Endothelial cell (in vitro differentiated cells): ENCODE measurements around the gene CCDC126. TPM values are rescaled to one million over a fixed set of nuclear protein-coding genes. Genes with fewer than 3 reads are reported as not detected.

Source experiments
- DNase-seq: peaks from one replicate; pipeline ENCODE4 v3.0.0; 2021; ENCODE audit warnings: low spot score
- H3K27ac Mint-ChIP-seq: one replicate; pipeline ENCODE4 v1.8.0; 2021; ENCODE audit warnings: mixed read lengths, inconsistent platforms; ENCODE audit not compliant: unreplicated experiment
- H3K27me3 Mint-ChIP-seq: one replicate; pipeline ENCODE4 v1.8.0; 2021; ENCODE audit warnings: mild to moderate bottlenecking, moderate library complexity, mixed read lengths, inconsistent platforms; ENCODE audit not compliant: unreplicated experiment
- H3K36me3 Mint-ChIP-seq: one replicate; pipeline ENCODE4 v1.8.0; 2021; ENCODE audit warnings: mild to moderate bottlenecking, low read depth, mixed read lengths, inconsistent platforms; ENCODE audit not compliant: unreplicated experiment
- H3K4me1 Mint-ChIP-seq: one replicate; pipeline ENCODE4 v1.8.0; 2021; ENCODE audit warnings: mild to moderate bottlenecking, mixed read lengths, inconsistent platforms; ENCODE audit not compliant: unreplicated experiment
- H3K4me3 Mint-ChIP-seq: one replicate; pipeline ENCODE4 v1.8.0; 2021; ENCODE audit warnings: mild to moderate bottlenecking, mixed read lengths, inconsistent platforms; ENCODE audit not compliant: unreplicated experiment
- H3K9me3 Mint-ChIP-seq: one replicate; pipeline ENCODE4 v1.8.0; 2021; ENCODE audit warnings: mixed read lengths, inconsistent platforms; ENCODE audit not compliant: unreplicated experiment
- CTCF ChIP-seq: fragments of 200-600 bp; sonication (generic); IDR thresholded peaks from one replicate; pipeline ENCODE4 v1.5.0; 2021; ENCODE audit warnings: antibody characterized with exemption; ENCODE audit not compliant: unreplicated experiment
- total RNA-seq: library from RNA; stranded (reverse); fragmentation: NEBNext Ultra II Directional; extraction: Animal tissue kit (Norgen Biotek cat#: 25700); gene quantifications from one replicate; pipeline ENCODE4 v1.2.1, GENCODE V29; 2021; ENCODE audit not compliant: unreplicated experiment

The CCDC126 gene
- total RNA-seq, 1 donor from 2014 or later = 10.2 TPM

- no peak overlapping the region for H3K4me3 Mint-ChIP-seq
Measured at GRCh38 chr7:23685731-23686130, 88.5 kb downstream of the CCDC126 start.

GRCh38 chr7:23687011-23687410 lies 89.8 kb downstream of the CCDC126 start:
- Mint-ChIP-seq H3K9me3 (no peaks in the 10 kb centered on the region), H3K36me3 (no peaks in the 10 kb centered on the region), H3K27ac (no peak overlapping the region), H3K4me3 (no peak overlapping the region), H3K27me3 (no peaks in the 10 kb centered on the region), H3K4me1 (no peaks in the 10 kb centered on the region)
- no peak for TF ChIP-seq CTCF
- no peak for DNase-seq

More at GRCh38 chr7:23685731-23686130, 88.5 kb downstream of the CCDC126 start:
- peaks cover 4% of the 10 kb centered on the region for H3K27me3 Mint-ChIP-seq
- TF ChIP-seq CTCF = no peak
- H3K4me1 Mint-ChIP-seq = peaks cover 2% of the 10 kb centered on the region
- H3K36me3 Mint-ChIP-seq = no peaks in the 10 kb centered on the region
- no peak for DNase-seq
- no peak overlapping the region for H3K27ac Mint-ChIP-seq
- H3K9me3 Mint-ChIP-seq = no peaks in the 10 kb centered on the region

GRCh38 chr7:23689165-23689564 lies 92.0 kb downstream of the CCDC126 start:
- no peak for TF ChIP-seq CTCF
- H3K9me3 Mint-ChIP-seq = no peaks in the 10 kb centered on the region
- peaks cover 7% of the 10 kb centered on the region for H3K36me3 Mint-ChIP-seq
- H3K4me1 Mint-ChIP-seq = no peaks in the 10 kb centered on the region
- no peak overlapping the region for H3K27ac Mint-ChIP-seq
- no peak for DNase-seq
- H3K4me3 Mint-ChIP-seq = no peak overlapping the region
- H3K27me3 Mint-ChIP-seq = no peaks in the 10 kb centered on the region

- no peaks in the 10 kb centered on the region for H3K9me3 Mint-ChIP-seq
- TF ChIP-seq CTCF = no peak
- H3K27me3 Mint-ChIP-seq = no peaks in the 10 kb centered on the region
- no peak for DNase-seq
- H3K4me1 Mint-ChIP-seq = no peaks in the 10 kb centered on the region
- H3K36me3 Mint-ChIP-seq = peaks cover 7% of the 10 kb centered on the region
- no peak overlapping the region for H3K27ac Mint-ChIP-seq
- no peak overlapping the region for H3K4me3 Mint-ChIP-seq
Measured at GRCh38 chr7:23691320-23691719, 94.1 kb downstream of the CCDC126 start.

GRCh38 chr7:23693224-23693623 lies 96.0 kb downstream of the CCDC126 start:
- peaks cover 7% of the 10 kb centered on the region for H3K36me3 Mint-ChIP-seq
- peaks cover 4% of the 10 kb centered on the region for H3K4me1 Mint-ChIP-seq
- H3K27me3 Mint-ChIP-seq = no peaks in the 10 kb centered on the region
- TF ChIP-seq CTCF = no peak
- no peak overlapping the region for H3K27ac Mint-ChIP-seq
- no peak for DNase-seq
- H3K4me3 Mint-ChIP-seq = no peak overlapping the region
- no peaks in the 10 kb centered on the region for H3K9me3 Mint-ChIP-seq

Other genes with a start within 250 kb of the CCDC126 start
- 92.8 TPM for gene IGF2BP3, start 126.9 kb upstream of the CCDC126 start, total RNA-seq
- 107 TPM for gene TRA2A, start 65.4 kb upstream of the CCDC126 start, total RNA-seq
- 7.3 TPM for gene FAM221A, start 82.8 kb downstream of the CCDC126 start, total RNA-seq
- 0.33 TPM for gene STK31, start 112.8 kb downstream of the CCDC126 start, total RNA-seq